Measurements from ENCODE around the gene FAM24A.
A peak's percentile ranks its signal among the peaks of the same experiment; 100 is the strongest.
"Not testable (repeated sequence)": the region's sequence is repeated elsewhere in the genome, so short reads cannot be mapped to it uniquely, and the experiment has no call there.

FAM24A gene

GRCh38 chr10:122910310-122910709 lies at the start of gene FAM24A:
TSS of gene FAM24A (plus strand) at chr10:122910610. CDS start at chr10:122911635, 1,025 bp downstream.
- no peak within 1 kb of the TSS for H3K4me3 ChIP-seq (ENCODE audit: low read length)
- TF ChIP-seq ZNF274 (IDR thresholded peaks at IDR 0.05; ENCODE audit: low read depth, low read length) = no peak

- no peak for TF ChIP-seq ZNF274 (IDR thresholded peaks at IDR 0.05; ENCODE audit: low read depth, low read length)
- no peak overlapping the region for H3K4me3 ChIP-seq (ENCODE audit: low read length)
Measured at GRCh38 chr10:122861711-122862161, 48.7 kb upstream of the FAM24A start.

- no peak overlapping the region for H3K4me3 ChIP-seq (ENCODE audit: low read length)
- TF ChIP-seq ZNF274 (IDR thresholded peaks at IDR 0.05; ENCODE audit: low read depth, low read length) = no peak
Measured at GRCh38 chr10:122863216-122864193, 46.9 kb upstream of the FAM24A start.

- H3K4me3 ChIP-seq (ENCODE audit: low read length) = no peak overlapping the region
- TF ChIP-seq ZNF274 (IDR thresholded peaks at IDR 0.05; ENCODE audit: low read depth, low read length) = no peak
Measured at GRCh38 chr10:122864194-122864592, 46.2 kb upstream of the FAM24A start.

- no peak overlapping the region for H3K4me3 ChIP-seq (ENCODE audit: low read length)
- TF ChIP-seq ZNF274 (IDR thresholded peaks at IDR 0.05; ENCODE audit: low read depth, low read length) = no peak
Measured at GRCh38 chr10:122864901-122865300, 45.5 kb upstream of the FAM24A start.

GRCh38 chr10:122866757-122867482 lies 43.5 kb upstream of the FAM24A start:
- not testable (repeated sequence) for H3K4me3 ChIP-seq (ENCODE audit: low read length)

GRCh38 chr10:122868768-122869167 lies 41.6 kb upstream of the FAM24A start:
- not testable (repeated sequence) for H3K4me3 ChIP-seq (ENCODE audit: low read length)

- H3K4me3 ChIP-seq (ENCODE audit: low read length) = not testable (repeated sequence)
Measured at GRCh38 chr10:122871947-122872346, 38.5 kb upstream of the FAM24A start.

GRCh38 chr10:122875843-122876466 lies 34.5 kb upstream of the FAM24A start:
- no peak overlapping the region for H3K4me3 ChIP-seq (ENCODE audit: low read length)
- TF ChIP-seq ZNF274 (IDR thresholded peaks at IDR 0.05; ENCODE audit: low read depth, low read length) = no peak

- H3K4me3 ChIP-seq (ENCODE audit: low read length) = no peak overlapping the region
- TF ChIP-seq ZNF274 (IDR thresholded peaks at IDR 0.05; ENCODE audit: low read depth, low read length) = no peak
Measured at GRCh38 chr10:122876467-122876855, 33.9 kb upstream of the FAM24A start.

- no peak for TF ChIP-seq ZNF274 (IDR thresholded peaks at IDR 0.05; ENCODE audit: low read depth, low read length)
- no peak overlapping the region for H3K4me3 ChIP-seq (ENCODE audit: low read length)
Measured at GRCh38 chr10:122877264-122877663, 33.1 kb upstream of the FAM24A start.

- H3K4me3 ChIP-seq (ENCODE audit: low read length) = peak overlapping the region; percentile 63
- no peak for TF ChIP-seq ZNF274 (IDR thresholded peaks at IDR 0.05; ENCODE audit: low read depth, low read length)
Measured at GRCh38 chr10:122878799-122879338, 31.5 kb upstream of the FAM24A start.

GRCh38 chr10:122879339-122880273 lies 30.8 kb upstream of the FAM24A start, which contains the start of gene FAM24B:
TSS of gene FAM24B (minus strand) at chr10:122879581. CDS start at chr10:122850515, 29,066 bp downstream.
- peak within 1 kb of the TSS; percentile 63 for H3K4me3 ChIP-seq (ENCODE audit: low read length)
- TF ChIP-seq ZNF274 (IDR thresholded peaks at IDR 0.05; ENCODE audit: low read depth, low read length) = no peak
